GM19328 (cell line): ENCODE measurements around the gene DFFB.

Experiments used
- ATAC-seq: cut with Tn5 transposase; IDR thresholded peaks from one replicate; pipeline ENCODE4 v1.9.1; 2021; ENCODE audit warnings: mild to moderate bottlenecking, moderate library complexity; ENCODE audit not compliant: unreplicated experiment

Gene DFFB

DNA sequence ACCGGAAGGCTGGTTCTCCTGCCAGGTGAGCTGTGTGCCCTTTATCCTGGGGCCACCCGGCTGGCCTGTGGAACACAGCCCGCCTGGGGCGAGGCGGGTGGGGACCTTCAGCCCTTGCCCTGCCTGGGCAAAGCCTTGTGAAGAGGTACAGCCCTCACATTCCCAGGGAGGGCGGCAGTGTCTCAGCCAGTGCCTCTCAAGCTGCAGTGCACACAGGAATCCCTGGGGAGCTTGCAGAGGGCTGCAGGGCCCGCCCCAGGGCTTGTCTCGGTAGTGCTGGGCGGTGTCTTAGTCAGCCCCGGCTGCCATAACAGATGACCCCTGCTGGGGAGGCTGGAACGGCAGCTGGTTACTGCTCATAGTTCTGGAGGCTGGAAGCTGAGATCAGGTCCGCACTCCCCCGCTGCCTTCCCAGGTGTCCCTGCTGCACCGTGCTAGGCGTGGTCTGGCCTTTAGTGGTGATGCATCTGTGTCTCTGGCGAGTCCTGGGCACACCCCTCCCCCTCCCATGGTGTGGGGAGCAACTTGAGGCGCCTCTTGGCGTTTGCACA is 12.6 kb downstream of the DFFB start:
- no peak for ATAC-seq

DNA sequence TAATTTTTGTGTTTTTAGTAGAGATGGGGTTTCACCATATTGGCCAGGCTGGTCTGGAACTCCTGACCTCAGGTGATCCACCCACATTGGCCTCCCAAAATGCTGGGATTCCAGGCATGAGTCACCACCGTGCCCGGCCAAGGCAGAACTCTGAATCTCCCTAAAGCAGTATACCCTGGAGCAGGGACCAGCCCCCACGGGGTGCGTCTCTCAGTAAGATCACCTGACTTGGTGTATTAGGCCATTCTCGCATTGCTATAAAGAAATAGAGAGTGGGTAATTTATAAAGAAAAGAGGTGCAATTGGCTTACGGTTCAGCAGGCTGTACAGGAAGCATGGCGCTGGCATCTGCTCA is 14.2 kb downstream of the DFFB start:
- ATAC-seq, result no peak

DNA sequence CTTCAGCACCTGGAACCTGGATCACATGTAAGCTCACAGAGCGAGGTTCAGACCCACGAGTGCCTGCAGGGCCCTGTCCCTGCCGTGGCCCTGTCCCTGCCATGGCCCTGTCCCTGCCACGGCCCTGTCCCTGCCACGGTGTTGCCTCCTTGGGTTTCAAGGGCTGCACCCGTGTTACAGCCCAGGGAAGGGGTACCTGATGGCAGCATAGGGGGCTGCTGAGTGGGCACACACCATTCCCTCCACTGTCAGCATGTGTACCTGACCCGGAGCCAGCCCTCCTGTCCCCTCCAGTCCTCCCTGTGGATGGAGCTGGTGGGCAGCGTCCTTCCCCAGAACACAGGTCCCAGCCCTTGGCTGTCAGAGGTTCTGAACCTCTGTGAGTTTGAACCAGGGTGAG is 15.3 kb downstream of the DFFB start:
- ATAC-seq, result no peak

DNA sequence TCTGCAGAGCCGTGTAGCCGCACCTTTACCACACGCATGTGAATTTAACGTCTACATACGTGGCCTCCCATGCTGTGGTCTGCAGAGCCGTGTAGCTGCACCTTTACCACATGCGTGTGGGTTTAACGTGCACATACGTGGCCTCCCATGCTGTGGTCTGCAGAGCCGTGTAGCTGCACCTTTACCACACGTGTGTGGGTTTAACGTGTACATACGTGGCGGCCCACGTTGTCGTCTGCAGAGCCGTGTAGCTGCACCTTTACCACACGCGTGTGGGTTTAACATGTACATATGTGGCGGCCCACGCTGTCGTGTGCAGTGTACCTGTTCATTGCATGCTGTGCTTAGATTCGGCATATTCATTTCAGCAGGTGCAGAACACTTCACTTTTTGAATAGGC is 17.5 kb downstream of the DFFB start:
- ATAC-seq, result no peak

DNA sequence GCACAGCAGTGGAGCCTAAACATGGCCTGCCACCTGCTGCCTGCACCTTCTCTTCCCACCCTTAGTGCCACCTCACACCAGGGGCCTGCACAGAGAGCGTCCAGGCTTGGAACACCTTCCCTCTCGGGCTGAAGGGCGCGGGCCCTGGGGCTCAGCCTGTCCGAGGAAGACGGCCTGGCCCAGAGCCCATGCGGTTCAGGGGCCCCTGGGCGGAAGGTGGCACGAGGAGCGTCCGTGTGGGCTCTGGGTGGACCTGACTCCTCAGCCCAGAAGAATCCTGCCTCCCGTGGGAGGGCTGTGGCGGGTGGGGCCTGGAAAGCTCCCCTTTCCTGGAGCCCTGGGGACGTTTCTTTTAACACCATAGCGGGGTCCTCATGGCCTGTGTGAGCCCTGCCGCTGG is 19.4 kb downstream of the DFFB start:
- no peak for ATAC-seq

DNA sequence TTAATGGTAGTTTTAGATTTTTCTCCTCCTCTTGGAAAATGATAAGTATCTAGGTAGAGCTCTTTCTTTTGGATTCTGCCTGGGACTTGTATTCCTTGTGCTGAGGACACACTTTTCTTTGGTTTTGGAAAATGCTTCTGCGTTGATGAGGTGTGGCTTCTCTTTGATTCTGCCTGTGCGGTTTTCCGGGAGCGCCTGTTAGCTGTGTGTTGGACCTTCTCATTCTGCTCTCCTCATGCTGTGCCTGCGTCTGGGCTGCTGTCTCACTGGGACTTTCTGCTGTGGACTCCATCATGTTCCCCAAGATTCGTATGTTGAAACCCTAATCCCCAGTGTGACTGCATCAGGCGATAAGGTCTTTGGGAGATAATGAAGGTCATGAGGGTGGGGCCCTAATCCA is 21.8 kb downstream of the DFFB start:
- no peak for ATAC-seq

DNA sequence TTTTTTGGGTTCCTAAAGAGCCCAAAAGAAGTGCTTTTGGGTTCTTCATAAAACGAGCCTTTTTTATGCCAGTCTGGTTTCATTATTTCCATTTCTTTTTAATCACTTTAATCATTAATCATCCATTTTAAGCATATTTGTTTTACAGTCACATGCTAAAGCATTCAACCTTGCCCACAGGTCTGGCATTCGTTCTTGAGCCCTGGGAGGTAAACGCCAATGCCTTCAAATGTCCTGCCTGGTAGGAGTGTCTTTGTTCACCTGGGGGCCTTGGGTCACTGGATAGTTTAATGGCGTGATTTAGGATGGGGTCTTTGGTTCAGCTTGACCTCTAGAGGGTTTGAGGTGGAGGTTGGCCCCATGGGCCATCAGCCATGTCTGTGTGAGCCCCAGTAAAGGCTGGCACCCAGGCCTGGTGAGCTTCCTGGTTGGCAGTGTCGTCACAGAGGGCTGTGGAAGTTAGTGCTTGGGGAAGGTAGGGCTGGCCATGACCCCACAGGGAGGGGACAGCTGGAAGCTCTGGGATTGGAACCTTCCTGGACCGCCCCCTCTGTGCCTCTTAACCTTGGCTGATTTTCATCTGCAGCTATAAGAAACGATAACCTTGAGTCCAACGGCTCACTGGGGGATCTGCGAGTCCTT is 22.6 kb downstream of the DFFB start:
- no peak for ATAC-seq

DNA sequence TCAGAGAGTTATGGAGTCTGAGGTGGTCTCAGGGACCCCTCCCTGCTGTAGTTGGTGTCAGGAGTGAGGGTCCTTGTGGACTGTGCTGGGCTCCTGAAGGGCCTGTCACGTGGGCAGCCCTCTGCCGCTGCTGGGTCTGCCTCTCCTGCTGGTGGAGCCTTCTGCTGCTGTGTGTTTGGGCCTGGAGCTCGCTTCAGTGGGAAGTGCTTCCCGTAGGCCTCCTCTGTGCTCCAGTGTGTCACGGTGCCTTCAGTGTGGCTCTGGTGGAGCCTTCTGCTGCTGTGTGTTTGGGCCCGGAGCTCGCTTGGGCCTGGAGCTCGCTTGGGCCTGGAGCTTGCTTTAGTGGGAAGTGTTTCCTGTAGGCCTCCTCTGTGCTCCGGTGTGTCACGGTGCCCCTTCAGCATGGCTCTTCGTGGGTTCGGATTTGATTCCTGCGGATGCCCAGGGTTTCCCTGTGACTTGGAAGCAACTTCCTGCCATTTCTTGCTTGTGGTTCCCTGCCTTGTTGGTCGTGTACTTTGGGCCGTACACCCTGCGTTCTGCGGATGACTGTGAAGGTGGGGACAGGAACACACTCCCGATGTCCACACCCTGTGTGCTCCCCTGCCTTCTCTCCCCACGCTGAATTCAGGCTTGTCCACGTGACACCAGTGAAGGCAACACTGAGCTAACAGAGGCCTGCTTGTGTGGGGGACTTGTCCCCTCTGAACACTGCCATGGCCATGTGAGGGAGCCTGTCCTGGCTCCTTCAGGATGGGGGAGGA is 23.3 kb downstream of the DFFB start:
- no peak for ATAC-seq

DNA sequence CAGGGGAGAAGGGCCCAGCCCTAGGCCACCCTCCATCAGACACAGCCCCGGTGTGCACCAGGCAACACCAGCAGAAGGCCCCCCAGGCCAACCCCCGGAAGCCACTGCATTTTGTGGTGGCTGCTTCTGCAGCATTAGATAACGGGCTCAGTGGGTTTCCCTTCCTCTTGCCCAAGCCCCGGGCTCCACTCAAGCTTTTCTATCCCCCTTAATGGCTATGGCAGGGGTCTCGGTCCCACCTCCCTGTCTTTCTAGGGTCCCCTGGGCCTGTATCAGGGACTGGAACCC is 23.9 kb downstream of the DFFB start:
- no peak for ATAC-seq

DNA sequence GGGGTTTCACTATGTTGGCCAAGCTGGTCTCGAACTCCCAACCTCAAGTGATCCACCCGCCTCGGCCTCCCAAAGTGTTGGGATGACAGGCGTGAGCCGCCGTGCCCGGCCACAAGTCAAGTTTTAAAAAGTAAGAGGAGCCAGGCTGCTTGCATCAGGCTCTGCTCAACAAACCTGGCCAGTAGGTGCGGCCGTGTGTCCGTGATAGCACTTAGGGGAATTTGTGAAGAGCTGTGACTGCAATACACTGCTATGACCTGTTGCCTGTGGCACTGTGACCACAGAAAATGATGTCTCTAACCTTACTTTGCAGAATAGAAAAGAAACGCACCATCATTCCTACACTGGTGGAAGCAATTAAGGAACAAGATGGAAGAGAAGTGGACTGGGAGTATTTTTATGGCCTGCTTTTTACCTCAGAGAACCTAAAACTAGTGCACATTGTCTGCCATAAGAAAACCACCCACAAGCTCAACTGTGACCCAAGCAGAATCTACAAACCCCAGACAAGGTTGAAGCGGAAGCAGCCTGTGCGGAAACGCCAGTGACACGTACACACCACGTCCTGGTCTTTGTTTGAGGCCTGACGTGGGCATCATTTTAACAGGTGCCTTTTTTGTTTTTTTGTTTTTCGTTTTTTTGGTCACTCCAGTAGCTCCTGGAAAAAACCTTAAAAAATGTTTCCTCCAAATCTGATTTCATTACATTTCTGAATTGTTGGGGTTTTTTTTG is 26.1 kb downstream of the DFFB start:
- ATAC-seq, result no peak

DNA sequence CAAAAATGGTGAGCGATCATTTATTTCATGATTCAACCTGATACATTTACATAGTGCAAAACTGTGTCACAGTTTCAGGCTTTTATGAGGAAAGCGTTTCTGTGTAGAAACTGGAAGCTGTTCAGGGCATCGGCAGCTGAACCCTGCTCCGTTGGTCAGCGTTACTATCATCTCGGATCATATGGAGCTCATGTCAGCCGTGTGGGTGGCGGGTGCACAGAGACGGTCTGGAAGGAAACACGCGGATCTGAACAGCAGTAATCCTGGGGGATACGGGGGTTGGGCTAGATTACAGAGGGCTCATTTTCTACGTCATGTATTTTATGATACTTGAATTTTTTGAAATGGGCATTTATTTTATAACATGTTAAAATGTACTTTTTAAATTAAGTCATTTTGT is 27.7 kb downstream of the DFFB start:
- ATAC-seq, result no peak

DNA sequence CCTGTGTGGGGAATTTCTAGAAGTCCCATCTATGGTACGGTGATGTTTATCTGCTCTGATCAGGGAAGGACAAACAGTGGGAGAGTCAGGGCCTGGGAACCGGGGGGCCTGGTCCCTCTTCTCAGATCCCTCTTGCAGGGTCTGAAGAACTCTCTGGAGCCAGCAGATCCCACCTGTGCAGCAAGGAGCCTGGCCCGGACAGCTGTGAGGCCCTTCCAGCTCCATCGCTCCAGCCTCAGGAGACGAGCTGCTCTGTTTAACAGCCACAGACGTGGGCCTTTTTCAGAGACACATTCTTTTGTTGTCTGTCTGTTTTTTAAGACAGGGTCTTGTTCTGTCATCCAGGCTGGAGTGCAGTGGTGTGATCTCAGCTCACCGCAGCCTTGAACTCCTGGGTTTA is 28.3 kb downstream of the DFFB start:
- no peak for ATAC-seq

DNA sequence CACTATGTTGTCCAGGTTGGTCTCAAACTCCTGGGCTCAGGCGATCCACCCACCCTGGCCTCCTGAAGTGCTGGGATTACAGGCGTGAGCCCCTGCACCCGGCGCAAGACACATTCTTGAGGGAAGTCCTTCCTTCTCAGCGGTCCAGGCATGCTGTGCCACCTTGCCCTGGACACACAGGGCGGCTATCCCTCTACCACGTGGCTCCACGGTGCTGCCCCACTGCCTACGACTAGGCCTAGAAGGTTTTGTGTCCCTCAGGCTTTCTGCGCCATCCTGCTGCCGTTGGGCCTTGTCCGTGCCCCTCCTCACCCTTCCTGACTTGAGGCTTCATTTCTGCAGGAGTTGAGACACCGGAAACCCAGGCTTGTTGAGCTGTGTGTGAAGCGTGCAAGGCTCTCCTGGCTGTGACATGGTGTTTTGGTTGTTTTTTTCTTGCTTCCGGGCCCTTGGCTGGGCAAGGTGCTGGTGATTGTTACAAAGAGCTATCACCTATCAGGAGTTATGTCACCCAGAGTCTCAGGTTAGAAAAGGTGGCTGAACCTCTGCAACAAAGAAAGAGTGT is 28.9 kb downstream of the DFFB start:
- ATAC-seq, result no peak

DNA sequence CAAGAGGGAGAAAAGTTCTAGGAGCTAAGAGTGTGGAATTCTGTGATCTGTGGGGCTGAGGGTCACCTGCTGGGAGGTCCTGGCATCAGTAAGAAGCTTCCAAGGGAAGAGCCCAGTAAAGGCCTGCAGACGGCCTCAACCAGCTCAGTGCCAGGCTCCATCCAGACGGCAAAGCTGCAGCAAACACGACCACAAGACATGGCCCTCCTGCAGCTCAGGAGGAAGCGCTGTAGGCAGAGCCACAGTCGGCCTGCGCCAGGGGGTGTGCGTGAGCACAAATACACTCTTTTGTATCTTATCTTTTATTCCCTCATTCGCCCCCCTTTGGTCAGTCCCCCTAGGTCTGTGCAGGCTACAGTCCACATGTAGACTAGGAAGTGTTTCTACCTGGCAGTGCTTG is 29.4 kb downstream of the DFFB start:
- no peak for ATAC-seq

DNA sequence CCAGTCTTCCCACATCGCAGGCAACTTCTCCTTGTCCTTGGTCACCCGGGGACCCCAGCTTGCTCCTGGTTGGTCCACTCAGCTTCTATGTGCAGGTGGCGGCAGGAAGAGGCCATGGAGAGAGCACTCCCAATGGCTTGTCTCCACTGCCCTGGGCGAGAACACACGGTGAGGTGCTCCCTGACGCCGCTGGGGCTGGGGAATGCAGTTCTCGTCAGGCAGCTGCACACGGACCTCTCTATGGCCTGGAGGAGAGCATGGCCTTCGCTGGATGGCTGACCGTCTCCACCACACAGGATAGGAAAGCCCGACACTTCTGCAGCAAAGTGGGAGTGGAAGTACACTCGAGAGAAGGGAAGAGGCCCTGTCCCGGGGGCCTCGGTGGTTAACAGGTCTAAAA is 31.0 kb downstream of the DFFB start:
- no peak for ATAC-seq

DNA sequence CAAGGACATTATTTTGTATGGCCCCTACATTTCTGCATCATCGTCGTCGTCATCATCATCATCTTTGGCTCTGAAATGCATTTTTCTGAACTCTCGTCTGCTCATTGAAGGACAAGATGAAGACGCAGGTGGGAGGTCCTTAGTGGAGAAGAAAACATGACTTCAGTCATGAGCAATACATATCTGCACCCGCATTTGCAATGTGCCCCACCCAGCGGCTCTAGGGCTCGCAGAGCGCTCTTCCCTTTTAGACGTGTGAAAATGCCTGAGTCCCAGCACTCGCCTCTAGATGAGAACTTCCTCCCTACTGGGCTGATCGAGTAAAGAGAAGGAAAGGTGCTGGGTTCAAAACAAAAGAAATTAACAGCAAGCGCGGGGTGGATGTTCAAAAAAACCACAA is 32.7 kb downstream of the DFFB start:
- ATAC-seq, result no peak

DNA sequence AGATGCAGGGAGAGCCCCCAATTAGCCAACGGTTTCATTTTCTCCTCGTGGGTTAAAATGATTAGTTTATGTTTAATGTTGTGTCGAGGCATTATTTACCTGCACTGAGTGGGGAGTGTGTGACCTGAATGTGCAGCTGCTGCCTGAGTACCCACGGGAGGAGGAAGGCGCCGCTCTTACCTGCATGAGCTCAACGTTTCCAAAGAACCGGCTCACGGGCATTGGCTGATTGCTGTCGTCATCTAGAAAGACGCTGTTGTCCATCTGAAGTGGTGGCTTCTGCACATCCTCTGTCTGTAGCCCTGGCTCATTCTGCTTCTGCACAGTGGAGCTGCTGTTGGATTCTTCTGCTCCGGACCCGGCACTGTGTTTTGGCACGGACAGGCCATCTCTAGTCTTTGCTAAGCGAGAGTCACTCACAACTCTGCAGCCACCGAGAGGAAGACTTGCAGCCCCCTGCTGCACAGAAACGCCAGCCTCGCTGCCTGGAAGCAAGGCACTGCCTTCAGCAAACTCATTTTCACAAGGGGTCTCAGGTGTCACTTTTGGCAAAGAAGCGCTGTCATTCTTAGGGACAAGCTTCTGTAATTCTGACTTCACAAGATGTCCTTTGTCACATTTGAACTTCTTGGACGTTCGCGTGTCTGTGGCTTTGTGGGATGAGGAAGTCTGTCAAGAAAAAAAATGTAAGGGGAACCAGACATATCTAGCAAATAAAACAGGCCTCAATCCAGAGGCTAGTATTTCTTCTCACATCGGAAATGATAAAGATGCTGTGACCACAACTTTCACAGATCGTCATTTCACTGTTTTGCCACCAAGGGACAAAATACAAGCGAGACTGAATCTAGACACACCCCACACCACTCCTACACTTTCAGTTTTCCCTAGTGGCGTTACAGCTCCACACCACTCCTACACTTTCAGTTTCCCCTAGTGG is 33.4 kb downstream of the DFFB start:
- no peak for ATAC-seq

DNA sequence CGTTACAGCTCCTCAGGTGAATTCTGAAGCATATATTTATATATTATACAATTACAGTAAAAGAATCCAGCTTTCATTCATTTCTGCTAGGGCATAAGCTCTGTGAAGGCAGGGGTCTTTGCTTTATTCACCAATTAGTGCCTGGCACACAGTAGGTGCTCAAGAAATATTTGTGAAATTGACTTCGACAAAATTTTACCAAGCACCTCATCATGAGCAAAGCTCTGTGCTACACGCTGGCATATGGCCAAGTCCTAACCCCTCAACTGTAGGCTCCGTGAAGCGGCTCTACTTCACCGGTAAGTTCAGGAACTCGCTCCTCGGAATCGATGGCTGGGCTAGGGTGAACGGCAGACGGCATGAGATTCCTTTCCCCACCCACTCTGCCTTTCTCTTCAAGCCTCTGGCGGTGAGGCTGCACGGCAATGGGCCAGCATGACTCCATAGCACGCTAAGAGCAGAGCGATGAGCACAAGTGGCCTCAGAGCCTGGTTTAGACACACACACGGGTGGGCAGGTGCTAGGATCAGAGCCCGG is 34.1 kb downstream of the DFFB start:
- ATAC-seq, result no peak

DNA sequence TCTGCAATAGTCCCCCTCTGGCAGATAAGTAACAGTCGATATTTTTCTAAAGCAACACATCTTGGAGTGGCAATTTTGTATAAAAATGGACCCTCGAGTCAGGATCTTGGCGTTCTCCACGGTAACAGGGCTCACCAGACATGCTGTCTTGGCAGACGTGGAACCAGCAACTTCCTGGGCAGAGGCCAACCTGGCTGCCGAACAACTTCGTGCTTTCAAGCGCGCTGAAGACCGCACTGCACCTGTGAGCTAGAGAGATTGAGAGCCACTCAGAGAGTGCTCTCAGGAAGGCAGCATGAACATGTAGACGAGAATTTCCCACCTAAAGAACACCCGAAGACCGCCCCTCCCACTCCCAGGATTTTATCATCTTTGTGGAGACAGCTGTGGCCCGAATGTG is 35.5 kb downstream of the DFFB start:
- no peak for ATAC-seq

DNA sequence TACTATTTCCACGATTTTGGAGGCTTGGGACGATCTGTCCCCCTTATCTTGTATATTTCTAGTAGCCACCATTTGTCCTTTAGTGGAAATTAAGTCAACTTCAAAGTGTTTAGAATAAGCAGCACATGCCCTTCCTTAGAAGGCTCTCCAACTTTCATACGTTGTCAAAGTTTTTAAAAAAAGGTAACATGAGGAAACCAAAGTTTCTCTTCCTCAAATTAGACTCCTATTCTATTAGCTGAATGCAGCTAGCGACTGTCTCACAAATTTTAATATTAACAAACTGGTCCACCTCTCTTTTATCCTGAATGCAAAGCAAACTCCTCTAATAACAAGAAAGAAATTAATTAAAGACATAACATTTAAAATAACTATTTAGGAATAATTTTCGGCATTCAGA is 35.9 kb downstream of the DFFB start:
- ATAC-seq, result no peak
